ENCODE measurements around the gene LMAN1L.

The LMAN1L gene

GRCh38 chr15:74790080-74790916 is 22.3 kb upstream of the LMAN1L start:
- Histone ChIP-seq H3K27me3 (ENCODE audit: control insufficient read depth, insufficient read depth, low read length) (no peaks in the 10 kb centered on the region), H3K9me3 (replicated peaks; ENCODE audit: low read length) (no peaks in the 10 kb centered on the region), H3K9ac (ENCODE audit: low read depth, low read length) (peak overlapping the region; percentile 66), H3K4me2 (ENCODE audit: low read length) (peak overlapping the region; percentile 67), H3K4me3 (ENCODE audit: low read length) (peak overlapping the region; percentile 7), H3K4me1 (ENCODE audit: control insufficient read depth, insufficient read depth, low read length) (peaks cover 38% of the 10 kb centered on the region), H3K36me3 (ENCODE audit: insufficient read depth, low read length) (peaks cover 7% of the 10 kb centered on the region)

- Histone ChIP-seq H3K4me1 (ENCODE audit: control insufficient read depth, insufficient read depth, low read length) (peaks cover 36% of the 10 kb centered on the region), H3K9me3 (replicated peaks; ENCODE audit: low read length) (no peaks in the 10 kb centered on the region), H3K4me3 (ENCODE audit: low read length) (no peak overlapping the region), H3K9ac (ENCODE audit: low read depth, low read length) (peak overlapping the region; percentile 66), H3K36me3 (ENCODE audit: insufficient read depth, low read length) (peaks cover 4% of the 10 kb centered on the region), H3K4me2 (ENCODE audit: low read length) (peak overlapping the region; percentile 67), H3K27me3 (ENCODE audit: control insufficient read depth, insufficient read depth, low read length) (no peaks in the 10 kb centered on the region)
Measured at GRCh38 chr15:74791007-74791406, 21.6 kb upstream of the LMAN1L start.

- Histone ChIP-seq H3K9me3 (replicated peaks; ENCODE audit: low read length) (no peaks in the 10 kb centered on the region), H3K9ac (ENCODE audit: low read depth, low read length) (peak overlapping the region; percentile 66), H3K4me1 (ENCODE audit: control insufficient read depth, insufficient read depth, low read length) (peaks cover 36% of the 10 kb centered on the region), H3K4me3 (ENCODE audit: low read length) (no peak overlapping the region), H3K4me2 (ENCODE audit: low read length) (no peak overlapping the region), H3K36me3 (ENCODE audit: insufficient read depth, low read length) (peaks cover 4% of the 10 kb centered on the region), H3K27me3 (ENCODE audit: control insufficient read depth, insufficient read depth, low read length) (no peaks in the 10 kb centered on the region)
Measured at GRCh38 chr15:74791667-74792066, 21.0 kb upstream of the LMAN1L start.

GRCh38 chr15:74792227-74793016 is 20.2 kb upstream of the LMAN1L start:
- peaks cover 34% of the 10 kb centered on the region for H3K4me1 ChIP-seq (ENCODE audit: control insufficient read depth, insufficient read depth, low read length)
- no peak overlapping the region for H3K9ac ChIP-seq (ENCODE audit: low read depth, low read length)
- no peaks in the 10 kb centered on the region for H3K9me3 ChIP-seq (replicated peaks; ENCODE audit: low read length)

GRCh38 chr15:74793135-74794028 is 19.3 kb upstream of the LMAN1L start:
- no peak overlapping the region for H3K9ac ChIP-seq (ENCODE audit: low read depth, low read length)

More at GRCh38 chr15:74792227-74793016, 20.2 kb upstream of the LMAN1L start:
- Histone ChIP-seq H3K4me3 (ENCODE audit: low read length) (no peak overlapping the region), H3K36me3 (ENCODE audit: insufficient read depth, low read length) (peaks cover 4% of the 10 kb centered on the region), H3K27me3 (ENCODE audit: control insufficient read depth, insufficient read depth, low read length) (no peaks in the 10 kb centered on the region), H3K4me2 (ENCODE audit: low read length) (no peak overlapping the region)

GRCh38 chr15:74794248-74794969 is 18.2 kb upstream of the LMAN1L start:
- Histone ChIP-seq H3K4me1 (ENCODE audit: control insufficient read depth, insufficient read depth, low read length) (peaks cover 25% of the 10 kb centered on the region), H3K9ac (ENCODE audit: low read depth, low read length) (no peak overlapping the region)

More at GRCh38 chr15:74793135-74794028, 19.3 kb upstream of the LMAN1L start:
- H3K9me3 ChIP-seq (replicated peaks; ENCODE audit: low read length) = no peaks in the 10 kb centered on the region
- peaks cover 28% of the 10 kb centered on the region for H3K4me1 ChIP-seq (ENCODE audit: control insufficient read depth, insufficient read depth, low read length)
- H3K36me3 ChIP-seq (ENCODE audit: insufficient read depth, low read length) = peaks cover 8% of the 10 kb centered on the region
- no peak overlapping the region for H3K4me2 ChIP-seq (ENCODE audit: low read length)
- H3K4me3 ChIP-seq (ENCODE audit: low read length) = no peak overlapping the region
- no peaks in the 10 kb centered on the region for H3K27me3 ChIP-seq (ENCODE audit: control insufficient read depth, insufficient read depth, low read length)

GRCh38 chr15:74794970-74795349 is 17.7 kb upstream of the LMAN1L start:
- Histone ChIP-seq H3K4me3 (ENCODE audit: low read length) (no peak overlapping the region), H3K4me2 (ENCODE audit: low read length) (no peak overlapping the region), H3K4me1 (ENCODE audit: control insufficient read depth, insufficient read depth, low read length) (peaks cover 20% of the 10 kb centered on the region), H3K36me3 (ENCODE audit: insufficient read depth, low read length) (peaks cover 23% of the 10 kb centered on the region), H3K9ac (ENCODE audit: low read depth, low read length) (no peak overlapping the region), H3K9me3 (replicated peaks; ENCODE audit: low read length) (no peaks in the 10 kb centered on the region), H3K27me3 (ENCODE audit: control insufficient read depth, insufficient read depth, low read length) (no peaks in the 10 kb centered on the region)

More at GRCh38 chr15:74794248-74794969, 18.2 kb upstream of the LMAN1L start:
- H3K36me3 ChIP-seq (ENCODE audit: insufficient read depth, low read length) = peaks cover 18% of the 10 kb centered on the region
- no peaks in the 10 kb centered on the region for H3K9me3 ChIP-seq (replicated peaks; ENCODE audit: low read length)
- H3K4me2 ChIP-seq (ENCODE audit: low read length) = no peak overlapping the region
- no peak overlapping the region for H3K4me3 ChIP-seq (ENCODE audit: low read length)
- no peaks in the 10 kb centered on the region for H3K27me3 ChIP-seq (ENCODE audit: control insufficient read depth, insufficient read depth, low read length)

GRCh38 chr15:74795966-74796625 is 16.5 kb upstream of the LMAN1L start:
- Histone ChIP-seq H3K36me3 (ENCODE audit: insufficient read depth, low read length) (peaks cover 24% of the 10 kb centered on the region), H3K4me2 (ENCODE audit: low read length) (no peak overlapping the region), H3K4me3 (ENCODE audit: low read length) (no peak overlapping the region), H3K9ac (ENCODE audit: low read depth, low read length) (no peak overlapping the region), H3K4me1 (ENCODE audit: control insufficient read depth, insufficient read depth, low read length) (peaks cover 8% of the 10 kb centered on the region), H3K9me3 (replicated peaks; ENCODE audit: low read length) (no peaks in the 10 kb centered on the region), H3K27me3 (ENCODE audit: control insufficient read depth, insufficient read depth, low read length) (no peaks in the 10 kb centered on the region)

GRCh38 chr15:74798388-74799254 is 14.0 kb upstream of the LMAN1L start:
- H3K36me3 ChIP-seq (ENCODE audit: insufficient read depth, low read length) = peaks cover 45% of the 10 kb centered on the region
- H3K9me3 ChIP-seq (replicated peaks; ENCODE audit: low read length) = no peaks in the 10 kb centered on the region
- H3K4me1 ChIP-seq (ENCODE audit: control insufficient read depth, insufficient read depth, low read length) = no peaks in the 10 kb centered on the region
- H3K4me3 ChIP-seq (ENCODE audit: low read length) = no peak overlapping the region
- no peak overlapping the region for H3K4me2 ChIP-seq (ENCODE audit: low read length)
- H3K9ac ChIP-seq (ENCODE audit: low read depth, low read length) = no peak overlapping the region
- H3K27me3 ChIP-seq (ENCODE audit: control insufficient read depth, insufficient read depth, low read length) = no peaks in the 10 kb centered on the region

Measured in skeletal muscle satellite cell (primary cell).